GM23248 (cell line): ENCODE results near the gene RSPH9. TPM values are rescaled to one million over a fixed set of nuclear protein-coding genes. Genes with fewer than 3 reads are reported as not detected.

Experiments
- DNase-seq: peaks from one replicate; pipeline ENCODE4 v3.0.0-alpha.2; 2015
- H2AFZ ChIP-seq: fragments of 200-600 bp; sonication (generic); 2 replicates; pipeline ENCODE4 v1.6.1; 2016; ENCODE audit warnings: antibody characterized with exemption
- H3F3A ChIP-seq: fragments of 200-600 bp; sonication (generic); 2 replicates; pipeline ENCODE4 v1.6.1; 2016; ENCODE audit warnings: mild to moderate bottlenecking, antibody characterized with exemption, mixed run types; ENCODE audit not compliant: insufficient read depth
- H3K27ac ChIP-seq: fragments of 200-600 bp; sonication (generic); 2 replicates; pipeline ENCODE4 v1.5.1; 2016; ENCODE audit warnings: mild to moderate bottlenecking
- H3K27me3 ChIP-seq: fragments of 200-600 bp; sonication (generic); replicated peaks from 2 replicates; pipeline ENCODE4 v1.6.1; 2016; ENCODE audit warnings: mild to moderate bottlenecking; ENCODE audit not compliant: insufficient read depth
- H3K36me3 ChIP-seq: fragments of 200-600 bp; sonication (generic); 2 replicates; pipeline ENCODE4 v1.6.1; 2016; ENCODE audit warnings: low read depth, mild to moderate bottlenecking
- H3K4me1 ChIP-seq: fragments of 200-600 bp; sonication (generic); 2 replicates; pipeline ENCODE4 v1.6.1; 2016; ENCODE audit warnings: mild to moderate bottlenecking; ENCODE audit not compliant: insufficient read depth
- H3K4me2 ChIP-seq: fragments of 200-600 bp; sonication (generic); one replicate; pipeline ENCODE4 v1.6.1; 2016; ENCODE audit warnings: mild to moderate bottlenecking; ENCODE audit not compliant: unreplicated experiment
- H3K4me3 ChIP-seq: fragments of 200-600 bp; sonication (generic); 2 replicates; pipeline ENCODE4 v1.5.1; 2016; ENCODE audit warnings: mild to moderate bottlenecking
- H3K79me2 ChIP-seq: fragments of 200-600 bp; sonication (generic); 2 replicates; pipeline ENCODE4 v1.6.1; 2016; ENCODE audit warnings: mild to moderate bottlenecking; ENCODE audit not compliant: insufficient read depth
- H3K9ac ChIP-seq: fragments of 200-600 bp; sonication (generic); 2 replicates; pipeline ENCODE4 v1.6.1; 2016; ENCODE audit warnings: mild to moderate bottlenecking
- H3K9me2 ChIP-seq: fragments of 200-600 bp; sonication (generic); 2 replicates; pipeline ENCODE4 v1.6.1; 2016; ENCODE audit warnings: mixed run types, mild to moderate bottlenecking, moderate library complexity; ENCODE audit not compliant: insufficient read depth
- H3K9me3 ChIP-seq: fragments of 200-600 bp; sonication (generic); one replicate; pipeline ENCODE4 v1.6.1; 2017; ENCODE audit warnings: low read depth
- H4K20me1 ChIP-seq: fragments of 200-600 bp; sonication (generic); 2 replicates; pipeline ENCODE4 v1.6.0; 2016; ENCODE audit not compliant: insufficient read depth
- EZH2 ChIP-seq: fragments of 200-600 bp; sonication (generic); IDR thresholded peaks from 2 replicates; pipeline ENCODE4 v1.6.1; 2018; ENCODE audit warnings: antibody characterized with exemption, mild to moderate bottlenecking; ENCODE audit not compliant: insufficient read depth, poor library complexity, severe bottlenecking
- EZH2phosphoT487 ChIP-seq: fragments of 200-600 bp; sonication (generic); IDR thresholded peaks from 2 replicates; pipeline ENCODE4 v1.6.1; 2018; ENCODE audit warnings: antibody characterized with exemption, moderate library complexity, mild to moderate bottlenecking, low read depth; ENCODE audit not compliant: insufficient read depth
- WGBS, 2 experiments: methylation state at CpG; one replicate each; pipeline ENCODE4 v1.1.6; 2015 to 2017; ENCODE audit warnings: low lambda C conversion rate in 2 of 2, low coverage in 1 of 2; ENCODE audit errors: missing lambda C conversion rate in 2 of 2; 5-methylcytosine and 5-hydroxymethylcytosine counted together
- in situ Hi-C: fragments of 300-500 bp; cut with MboI; formaldehyde crosslinking; loops from 2 replicates; pipeline ENCODE4 v1.15.0; 2020
- polyA plus RNA-seq: library from polyadenylated mRNA; unstranded; fragments of >200 nt; fragmentation: Nextera tagmentation; extraction: Ambion mirVana; gene quantifications from 2 replicates; pipeline ENCODE4 v1.2.1, GENCODE V29; 2016
- total RNA-seq: library from RNA; depleted of rRNA; stranded (reverse); fragments of >200 nt; shearing (Covaris generic); gene quantifications from 2 replicates; pipeline ENCODE4 v1.2.3, GENCODE V29; 2014; rRNA removed

Gene RSPH9
- total and polyA plus RNA-seq, 2 experiments from 2014 or later: 0.11 to 1.3 TPM

DNA sequence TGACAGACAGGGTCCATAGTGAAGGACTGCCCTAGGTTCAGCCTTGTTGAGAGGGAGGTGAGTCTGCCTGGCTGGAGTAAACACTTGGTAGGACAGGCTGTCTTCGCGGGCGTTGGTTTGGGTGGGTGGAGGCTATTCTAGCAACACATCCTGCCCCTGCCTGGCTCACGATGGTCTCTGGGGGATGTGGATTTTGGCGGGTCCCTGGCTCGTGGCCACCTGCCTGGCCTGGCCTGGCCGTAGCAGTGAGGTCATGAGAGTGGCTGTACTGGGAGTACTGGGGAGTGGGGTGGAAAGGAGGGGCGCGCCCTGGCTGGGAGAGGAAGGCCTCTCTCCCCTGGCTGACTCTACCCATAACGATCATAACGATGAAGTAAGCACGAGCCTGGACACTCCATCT lies 73.0 kb downstream of the RSPH9 start:
- no peak overlapping the region for H3K4me2 ChIP-seq
- 0 out of 2 replicates have a peak, but pooled peaks cover 6% of the 10 kb centered on the region for H3K4me1 ChIP-seq
- no peak for DNase-seq
- H3K27me3 ChIP-seq: no peaks in the 10 kb centered on the region
- H3K36me3 ChIP-seq: no peaks in the 10 kb centered on the region
- H3K27ac ChIP-seq: no peak overlapping the region
- H3F3A ChIP-seq: no peaks in the 10 kb centered on the region
- no peaks in the 10 kb centered on the region for H3K9me2 ChIP-seq
- 75 to 85% methylated on average over 12 of the region's 12 CpGs for WGBS, 2 experiments
- no peak for TF ChIP-seq EZH2phosphoT487
- TF ChIP-seq EZH2: no peak
- no peaks in the 10 kb centered on the region for H4K20me1 ChIP-seq
- H3K4me3 ChIP-seq: no peak overlapping the region
- H3K79me2 ChIP-seq: no peaks in the 10 kb centered on the region
- in situ Hi-C loops: no loop called here
- H3K9me3 ChIP-seq: no peaks in the 10 kb centered on the region
- H2AFZ ChIP-seq: no peak overlapping the region
- no peak overlapping the region for H3K9ac ChIP-seq

GRCh38 chr6:43718387-43719105 lies 73.7 kb downstream of the RSPH9 start:
- no peak overlapping the region for H2AFZ ChIP-seq
- no peaks in the 10 kb centered on the region for H3K9me2 ChIP-seq
- H3K9me3 ChIP-seq: no peaks in the 10 kb centered on the region
- no peak overlapping the region for H3K4me3 ChIP-seq
- no peak for DNase-seq
- in situ Hi-C loops: no loop called here
- no peak for TF ChIP-seq EZH2
- no peak for TF ChIP-seq EZH2phosphoT487
- no peaks in the 10 kb centered on the region for H3K36me3 ChIP-seq
- H3K4me2 ChIP-seq: no peak overlapping the region
- WGBS, 2 experiments: 83 to 89% methylated on average over 13 of the region's 13 CpGs
- no peaks in the 10 kb centered on the region for H3F3A ChIP-seq
- H3K4me1 ChIP-seq: 0 out of 2 replicates have a peak, but pooled peaks cover 6% of the 10 kb centered on the region
- no peak overlapping the region for H3K27ac ChIP-seq
- H3K9ac ChIP-seq: no peak overlapping the region
- no peaks in the 10 kb centered on the region for H3K27me3 ChIP-seq
- H4K20me1 ChIP-seq: no peaks in the 10 kb centered on the region
- no peaks in the 10 kb centered on the region for H3K79me2 ChIP-seq

DNA sequence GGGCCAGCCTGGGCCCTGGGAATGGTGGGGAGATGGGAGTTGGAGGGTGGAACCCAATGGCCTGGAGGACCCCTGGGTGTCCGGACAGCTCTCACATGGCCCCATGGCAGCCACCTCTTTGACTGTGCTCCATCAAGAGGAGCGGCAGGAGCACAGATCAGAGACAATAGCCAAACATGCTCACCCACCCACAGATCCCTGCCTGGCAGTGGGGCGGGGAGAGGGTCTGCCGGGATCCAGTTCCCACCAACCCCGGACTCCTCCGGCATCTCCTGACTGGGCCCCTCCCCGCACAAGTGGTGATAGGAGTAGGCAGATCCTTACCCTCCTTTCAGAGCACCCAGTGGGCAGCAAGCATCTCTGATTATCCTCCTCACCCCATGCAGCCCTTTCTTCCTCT lies 74.7 kb downstream of the RSPH9 start:
- Histone ChIP-seq H3K27me3 (no peaks in the 10 kb centered on the region), H3K36me3 (no peaks in the 10 kb centered on the region), H3K9ac (no peak overlapping the region), H2AFZ (no peak overlapping the region), H3K4me3 (no peak overlapping the region), H3K4me1 (peaks cover 7% of the 10 kb centered on the region), H3K9me3 (no peaks in the 10 kb centered on the region), H3K4me2 (no peak overlapping the region), H3K9me2 (no peaks in the 10 kb centered on the region), H3K79me2 (no peaks in the 10 kb centered on the region), H3K27ac (no peak overlapping the region), H3F3A (no peaks in the 10 kb centered on the region), H4K20me1 (no peaks in the 10 kb centered on the region)
- in situ Hi-C loops: no loop called here
- WGBS, 2 experiments: 54 to 61% methylated on average over 6 of the region's 7 CpGs
- no peak for DNase-seq
- no peak for TF ChIP-seq EZH2
- TF ChIP-seq EZH2phosphoT487: no peak

GRCh38 chr6:43720999-43721398 lies 76.2 kb downstream of the RSPH9 start:
- Histone ChIP-seq H3K9ac (no peak overlapping the region), H3K9me2 (no peaks in the 10 kb centered on the region), H3K79me2 (no peaks in the 10 kb centered on the region), H3F3A (no peaks in the 10 kb centered on the region), H3K27me3 (no peaks in the 10 kb centered on the region), H3K4me3 (no peak overlapping the region), H3K4me1 (peaks cover 15% of the 10 kb centered on the region), H3K36me3 (no peaks in the 10 kb centered on the region), H3K9me3 (no peaks in the 10 kb centered on the region), H2AFZ (no peak overlapping the region), H4K20me1 (no peaks in the 10 kb centered on the region), H3K4me2 (no peak overlapping the region), H3K27ac (no peak overlapping the region)
- no peak for DNase-seq
- 91 to 95% methylated on average over 4 of the region's 4 CpGs for WGBS, 2 experiments
- TF ChIP-seq EZH2phosphoT487: no peak
- no peak for TF ChIP-seq EZH2
- in situ Hi-C loops: no loop called here

Other genes starting within 250 kb of the RSPH9 start
- gene ABCC10, start 217.5 kb upstream of the RSPH9 start, total RNA-seq: 18.2 and 21.3 TPM in 2 replicates
- gene ABCC10, start 217.5 kb upstream of the RSPH9 start, polyA plus RNA-seq: 20.0 and 21.0 TPM in 2 replicates
- 0.51 and 0.76 TPM in 2 replicates for gene DLK2, start 189.5 kb upstream of the RSPH9 start, total RNA-seq
- 0.66 and 1.4 TPM in 2 replicates for gene DLK2, start 189.5 kb upstream of the RSPH9 start, polyA plus RNA-seq
- 17.7 and 32.9 TPM in 2 replicates for gene TJAP1, start 167.5 kb upstream of the RSPH9 start, total RNA-seq
- 12.7 and 16.0 TPM in 2 replicates for gene TJAP1, start 167.5 kb upstream of the RSPH9 start, polyA plus RNA-seq
- 0.89 and 1.6 TPM in 2 replicates for gene LRRC73, start 134.7 kb upstream of the RSPH9 start, total RNA-seq
- gene LRRC73, start 134.7 kb upstream of the RSPH9 start, polyA plus RNA-seq: 0.41 and 1.0 TPM in 2 replicates
- gene YIPF3, start 128.1 kb upstream of the RSPH9 start, total RNA-seq: 252 and 263 TPM in 2 replicates
- 190 and 196 TPM in 2 replicates for gene YIPF3, start 128.1 kb upstream of the RSPH9 start, polyA plus RNA-seq
- gene POLR1C, start 127.9 kb upstream of the RSPH9 start, total RNA-seq: 24.9 and 38.7 TPM in 2 replicates
- gene POLR1C, start 127.9 kb upstream of the RSPH9 start, polyA plus RNA-seq: 38.1 and 39.5 TPM in 2 replicates
- 27.6 and 29.5 TPM in 2 replicates for gene XPO5, start 69.0 kb upstream of the RSPH9 start, total RNA-seq
- 17.9 and 18.8 TPM in 2 replicates for gene XPO5, start 69.0 kb upstream of the RSPH9 start, polyA plus RNA-seq
- 27.6 and 28.6 TPM in 2 replicates for gene POLH, start 68.9 kb upstream of the RSPH9 start, total RNA-seq
- gene POLH, start 68.9 kb upstream of the RSPH9 start, polyA plus RNA-seq: 23.0 and 25.3 TPM in 2 replicates
- 80.7 and 88.3 TPM in 2 replicates for gene GTPBP2, start 15.8 kb upstream of the RSPH9 start, total RNA-seq
- gene GTPBP2, start 15.8 kb upstream of the RSPH9 start, polyA plus RNA-seq: 15.5 and 15.9 TPM in 2 replicates
- gene MAD2L1BP, start 9.2 kb upstream of the RSPH9 start, total RNA-seq: 33.1 and 33.9 TPM in 2 replicates
- 32.9 and 34.2 TPM in 2 replicates for gene MAD2L1BP, start 9.2 kb upstream of the RSPH9 start, polyA plus RNA-seq
- 21.0 and 33.7 TPM in 2 replicates for gene MRPS18A, start 42.8 kb downstream of the RSPH9 start, total RNA-seq
- 39.2 and 43.4 TPM in 2 replicates for gene MRPS18A, start 42.8 kb downstream of the RSPH9 start, polyA plus RNA-seq
- 197 and 241 TPM in 2 replicates for gene VEGFA, start 125.2 kb downstream of the RSPH9 start, total RNA-seq
- gene VEGFA, start 125.2 kb downstream of the RSPH9 start, polyA plus RNA-seq: 9.3 and 10.7 TPM in 2 replicates